ENCODE data around the gene HIRA.
"Not testable (repeated sequence)": the region's sequence is repeated elsewhere in the genome, so short reads cannot be mapped to it uniquely, and the experiment has no call there.

The HIRA gene

DNA sequence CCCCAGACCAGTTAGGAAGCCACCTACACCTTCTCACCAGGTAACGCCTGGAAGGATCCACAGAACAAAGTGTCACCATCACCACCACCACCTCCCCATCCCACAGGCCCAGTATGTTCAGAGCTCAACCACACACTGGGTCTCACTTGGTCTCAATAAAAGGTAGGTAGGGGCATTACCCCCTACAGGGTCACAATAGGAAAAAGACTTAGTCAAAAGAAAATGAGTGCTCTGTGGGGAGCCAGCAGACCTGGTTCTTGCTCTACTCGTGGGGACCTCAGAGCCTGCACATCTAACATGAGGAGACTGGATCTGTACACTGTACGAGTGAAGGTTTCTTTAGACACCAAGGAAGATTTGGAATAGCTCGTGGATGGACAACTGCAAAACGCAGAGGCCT is 49.3 kb downstream of the HIRA start:
- DNase-seq = no peak

DNA sequence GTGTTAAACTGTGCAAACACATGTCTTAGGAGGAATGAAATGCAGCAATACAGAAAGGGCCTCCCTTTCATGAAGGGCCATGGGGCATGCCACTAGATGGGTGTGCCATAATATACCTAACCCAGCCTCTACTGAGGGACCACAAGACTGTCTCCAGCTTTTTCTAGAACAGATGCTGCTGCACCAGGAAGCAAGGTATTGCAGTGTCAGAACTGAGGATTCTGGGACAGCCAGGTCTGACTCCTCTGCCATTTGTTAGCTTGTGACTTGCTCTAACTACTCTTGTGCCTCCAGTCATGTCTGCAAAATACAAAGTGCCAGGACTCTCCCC is 53.2 kb downstream of the HIRA start:
- DNase-seq = no peak

GRCh38 chr22:19377565-19378343 is 53.8 kb downstream of the HIRA start:
- no peak for DNase-seq

- no peak for DNase-seq
Observed at GRCh38 chr22:19376971-19377370, 54.6 kb downstream of the HIRA start.

DNA sequence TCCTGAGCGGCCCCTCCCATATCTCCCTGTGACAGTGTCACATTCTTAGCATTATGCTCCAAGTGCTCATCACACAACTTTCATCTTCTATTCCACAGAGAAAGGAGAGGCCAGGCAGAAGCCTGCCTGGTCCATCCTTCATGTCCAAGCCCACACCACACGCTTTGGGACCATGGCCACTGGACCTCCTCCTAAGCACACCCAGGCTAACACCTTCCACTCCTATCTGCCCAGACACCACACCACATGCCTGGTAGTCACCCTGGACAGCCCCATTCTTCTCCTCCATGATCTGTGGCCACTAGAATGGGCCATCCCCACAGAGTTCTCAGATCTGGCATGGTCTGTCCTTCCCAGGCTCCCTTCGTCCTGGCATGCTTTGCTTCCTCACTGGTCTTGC is 55.3 kb downstream of the HIRA start:
- no peak for DNase-seq

GRCh38 chr22:19375435-19375834 is 56.1 kb downstream of the HIRA start:
- DNase-seq = no peak

DNA sequence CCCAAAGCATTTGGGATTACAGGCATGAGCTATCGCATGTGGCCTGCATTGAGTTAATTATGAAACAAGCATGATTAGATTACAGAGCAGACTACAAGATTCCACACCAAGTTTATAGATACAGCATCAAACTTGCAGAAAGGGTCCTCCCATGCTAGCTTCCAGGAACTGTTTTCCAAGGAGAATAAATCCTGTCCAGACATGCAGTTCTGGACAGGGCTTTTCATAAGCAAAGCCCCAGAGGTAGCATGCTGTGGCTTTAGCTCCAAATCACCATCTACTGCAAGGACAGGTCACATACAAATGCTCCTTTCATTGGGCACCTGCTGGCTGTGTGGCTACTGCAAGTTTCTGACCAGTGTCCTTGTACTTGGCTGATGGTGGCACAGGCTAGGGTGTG is 57.1 kb downstream of the HIRA start:
- DNase-seq = no peak

DNA sequence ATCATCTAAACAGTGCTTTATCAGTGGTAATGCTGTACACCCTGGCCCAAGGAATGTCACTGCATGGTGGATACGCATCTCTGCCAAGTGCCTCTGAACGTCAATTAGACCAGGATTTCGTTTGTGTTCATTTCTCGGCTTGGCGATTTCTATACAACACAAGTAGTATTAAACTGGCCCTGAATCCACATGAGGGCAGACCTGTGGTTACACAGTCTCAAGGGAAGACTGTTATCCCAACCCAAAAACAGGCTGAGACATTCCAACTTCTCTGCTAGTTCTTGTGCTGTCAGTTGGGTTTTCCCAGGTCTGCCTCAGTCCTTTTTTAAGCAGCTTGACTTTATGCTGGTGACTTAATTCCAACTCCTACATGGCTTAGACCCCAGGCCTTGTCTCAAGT is 58.1 kb downstream of the HIRA start:
- DNase-seq = no peak

DNA sequence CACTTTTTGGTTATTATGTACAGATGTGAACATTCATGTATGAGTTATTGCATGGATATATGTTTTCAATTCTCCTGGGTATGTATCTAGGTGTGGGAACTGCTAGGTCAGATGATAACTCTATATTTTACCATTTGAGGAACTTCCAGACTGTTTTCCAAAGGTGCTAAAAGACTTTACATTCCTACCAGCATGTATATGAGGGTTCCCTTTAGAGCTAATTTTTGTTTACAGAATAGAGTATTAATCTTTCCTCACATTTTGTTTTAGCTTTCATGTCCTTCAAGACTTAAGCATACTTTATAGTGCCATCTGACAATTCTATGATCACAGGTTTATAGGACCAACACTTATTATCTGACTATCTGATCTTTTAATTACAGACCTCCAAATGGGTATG is 59.6 kb downstream of the HIRA start:
- DNase-seq = no peak

DNA sequence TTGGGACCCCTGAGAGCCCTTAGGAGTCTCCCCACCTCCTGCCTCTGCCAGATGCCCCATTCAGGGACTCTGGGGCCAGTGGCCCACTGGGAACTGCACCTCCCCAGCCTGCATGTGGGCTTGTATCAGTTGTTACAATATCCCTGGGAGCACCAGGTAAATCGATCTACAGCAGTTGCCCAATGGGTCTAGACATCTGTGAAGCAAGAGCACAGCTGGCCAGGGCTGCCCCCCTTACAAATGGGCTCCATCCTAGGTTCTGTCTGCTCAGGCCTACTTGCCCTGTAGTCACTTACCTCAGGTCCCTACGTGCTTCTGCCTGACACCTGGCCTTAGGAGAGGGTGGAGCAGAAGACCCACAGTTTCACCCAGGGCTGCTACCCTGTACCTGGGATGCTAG is 62.7 kb downstream of the HIRA start:
- DNase-seq = no peak

DNA sequence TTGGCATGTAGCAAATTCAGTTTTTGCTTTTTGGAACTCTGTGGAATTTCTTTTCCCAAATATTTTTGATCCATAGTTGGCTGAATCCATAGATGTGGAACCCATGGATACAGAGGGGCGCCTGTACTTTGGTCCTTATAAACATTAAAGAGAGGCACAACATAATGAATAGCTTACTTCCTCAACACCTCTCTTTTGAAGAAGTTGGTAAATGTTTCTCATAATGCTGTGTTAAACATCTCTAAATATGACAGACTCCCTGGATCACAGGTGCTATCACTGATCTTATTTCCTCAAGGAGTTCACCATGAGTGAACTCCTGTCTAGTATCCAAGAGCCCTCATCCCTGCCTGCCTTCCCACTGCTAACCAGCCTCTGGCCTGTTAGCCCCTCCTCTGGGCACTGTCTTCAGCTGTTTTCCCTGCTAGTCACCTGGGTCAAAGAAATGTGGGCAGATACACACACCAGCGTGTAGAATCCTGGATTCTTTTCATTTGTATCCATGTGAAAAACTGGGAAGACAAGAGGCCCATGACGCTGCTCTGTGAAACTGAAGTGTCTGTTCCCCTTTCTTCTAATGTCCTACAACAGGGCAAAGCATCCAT is 63.7 kb downstream of the HIRA start:
- DNase-seq = no peak

DNA sequence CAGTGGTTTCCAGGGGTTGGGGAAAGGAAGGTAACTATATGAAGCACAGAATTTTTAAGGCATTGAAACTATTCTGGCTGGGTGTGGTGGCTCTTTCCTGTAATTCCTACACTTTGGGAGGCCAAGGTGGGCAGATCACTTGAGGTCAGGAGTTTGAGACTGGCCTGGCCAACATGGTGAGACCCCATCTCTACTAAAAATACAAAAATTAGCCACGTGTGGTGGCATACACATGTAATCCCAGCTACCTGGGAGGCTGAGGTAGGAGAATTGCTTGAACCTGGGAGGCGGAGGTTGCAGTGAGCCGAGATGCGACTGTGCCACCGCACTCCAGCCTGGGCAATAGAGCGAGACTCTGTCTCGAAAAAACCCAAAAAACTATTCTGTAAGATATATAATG is 68.0 kb downstream of the HIRA start:
- not testable (repeated sequence) for DNase-seq

DNA sequence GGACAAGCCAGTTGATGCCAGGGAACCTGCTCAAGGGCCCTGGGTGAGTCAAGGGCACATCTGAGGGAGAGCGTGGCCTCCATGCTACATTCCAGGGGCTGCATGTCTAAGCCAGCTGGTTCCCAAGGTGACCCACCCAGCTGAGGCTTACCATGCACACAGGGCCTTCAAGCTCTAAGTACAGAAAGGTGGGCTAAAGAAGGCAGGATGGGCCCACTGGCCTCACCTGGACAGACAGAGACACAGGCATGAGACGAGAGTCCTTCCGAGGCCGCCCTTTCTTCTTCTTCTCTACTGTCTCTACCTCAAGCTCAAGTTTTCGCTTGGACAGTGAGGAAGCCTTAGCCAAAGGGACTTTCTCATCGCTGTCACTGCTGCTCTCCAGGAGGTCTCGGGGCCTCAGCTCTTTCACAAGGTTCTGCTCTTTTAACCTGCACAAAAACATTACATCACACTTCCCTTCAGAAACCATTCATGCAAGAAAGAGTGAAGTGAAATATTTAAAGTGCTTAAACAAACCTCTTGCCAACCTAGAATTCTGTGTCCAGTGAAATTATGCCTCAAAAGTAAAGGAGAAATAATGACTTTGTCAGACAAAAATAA is 69.9 kb downstream of the HIRA start:
- DNase-seq = no peak

GRCh38 chr22:19360862-19361261 is 70.7 kb downstream of the HIRA start:
- DNase-seq = no peak

DNA sequence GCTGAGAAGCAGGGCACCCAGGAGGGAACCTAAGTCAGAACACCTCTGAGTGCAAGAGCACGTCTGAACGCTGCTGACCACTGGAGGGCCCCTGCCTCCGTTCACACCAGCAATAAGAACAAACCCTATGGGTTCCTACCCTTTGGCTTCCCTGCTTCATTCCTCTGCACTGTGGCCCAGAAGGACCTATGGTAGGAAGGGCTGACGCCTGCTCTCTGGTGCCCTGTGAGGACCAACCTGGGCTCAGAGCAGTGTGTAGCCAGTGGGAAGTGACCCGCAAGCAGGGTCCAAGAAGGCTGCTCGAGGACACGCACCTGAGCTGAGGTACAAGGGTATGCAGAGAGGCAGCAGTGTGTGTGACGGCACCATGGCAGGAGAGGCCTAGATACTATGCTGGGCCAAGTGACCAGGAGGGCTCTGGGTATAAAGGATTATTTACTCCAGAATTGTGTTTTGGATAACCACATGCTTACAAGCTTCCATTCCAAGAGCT is 71.2 kb downstream of the HIRA start:
- no peak for DNase-seq

DNA sequence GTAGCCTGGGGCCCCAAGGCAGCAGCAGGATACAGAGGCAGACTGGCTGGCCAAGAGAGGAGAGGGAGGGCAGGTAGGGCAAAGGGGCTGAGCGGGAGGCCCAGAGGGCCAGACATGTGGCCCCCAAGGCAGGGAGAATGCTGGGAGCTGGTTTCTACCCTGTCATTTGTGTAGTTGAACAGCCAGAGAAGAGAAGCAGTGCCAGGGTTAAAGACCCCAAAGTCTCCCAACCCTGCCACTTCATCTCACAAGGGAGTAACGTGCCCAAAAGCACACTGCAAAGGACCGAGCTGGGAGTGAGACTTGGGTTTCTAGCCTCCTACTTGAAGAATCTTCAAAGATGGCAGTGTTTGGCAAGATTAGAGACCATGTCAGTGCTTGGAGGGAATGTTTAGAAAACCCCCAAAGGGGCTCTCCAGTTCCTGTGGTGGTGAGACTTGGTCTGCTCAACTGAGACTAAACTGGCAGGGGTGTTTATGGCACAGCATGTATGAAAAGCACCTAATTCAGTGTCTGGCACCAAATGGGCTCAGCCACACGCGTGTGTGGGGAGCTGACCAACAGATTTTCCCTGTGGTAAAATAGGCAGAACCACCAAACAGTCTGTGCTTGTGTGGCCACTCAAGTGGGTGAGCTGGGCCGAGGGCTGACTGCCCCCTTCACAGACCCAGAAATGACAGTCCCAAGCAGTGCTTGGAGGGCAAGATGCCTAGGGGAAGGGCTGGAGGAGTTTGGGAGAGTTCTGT is 71.8 kb downstream of the HIRA start:
- no peak for DNase-seq

- DNase-seq = no peak
Observed at GRCh38 chr22:19358703-19359553, 72.6 kb downstream of the HIRA start.

DNA sequence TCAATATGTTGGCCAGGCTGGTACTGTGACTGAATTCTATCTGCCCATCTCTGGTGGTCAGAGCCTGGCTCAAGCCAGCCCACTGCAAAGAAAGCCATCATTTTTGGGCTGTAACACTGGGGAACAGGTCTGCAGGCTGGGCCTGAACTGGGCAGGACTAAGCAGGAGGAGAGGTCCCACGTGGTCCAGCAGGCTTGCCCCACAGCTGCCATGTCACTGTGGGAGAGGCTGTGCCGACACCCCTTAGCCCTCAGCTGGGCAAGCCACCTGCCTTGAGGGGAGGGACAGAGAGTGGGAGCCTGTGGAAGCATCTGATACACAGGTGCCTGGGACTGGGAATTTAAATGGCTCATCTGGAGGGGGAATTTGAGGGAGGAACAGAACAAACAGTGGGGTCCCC is 73.3 kb downstream of the HIRA start:
- DNase-seq = no peak

DNA sequence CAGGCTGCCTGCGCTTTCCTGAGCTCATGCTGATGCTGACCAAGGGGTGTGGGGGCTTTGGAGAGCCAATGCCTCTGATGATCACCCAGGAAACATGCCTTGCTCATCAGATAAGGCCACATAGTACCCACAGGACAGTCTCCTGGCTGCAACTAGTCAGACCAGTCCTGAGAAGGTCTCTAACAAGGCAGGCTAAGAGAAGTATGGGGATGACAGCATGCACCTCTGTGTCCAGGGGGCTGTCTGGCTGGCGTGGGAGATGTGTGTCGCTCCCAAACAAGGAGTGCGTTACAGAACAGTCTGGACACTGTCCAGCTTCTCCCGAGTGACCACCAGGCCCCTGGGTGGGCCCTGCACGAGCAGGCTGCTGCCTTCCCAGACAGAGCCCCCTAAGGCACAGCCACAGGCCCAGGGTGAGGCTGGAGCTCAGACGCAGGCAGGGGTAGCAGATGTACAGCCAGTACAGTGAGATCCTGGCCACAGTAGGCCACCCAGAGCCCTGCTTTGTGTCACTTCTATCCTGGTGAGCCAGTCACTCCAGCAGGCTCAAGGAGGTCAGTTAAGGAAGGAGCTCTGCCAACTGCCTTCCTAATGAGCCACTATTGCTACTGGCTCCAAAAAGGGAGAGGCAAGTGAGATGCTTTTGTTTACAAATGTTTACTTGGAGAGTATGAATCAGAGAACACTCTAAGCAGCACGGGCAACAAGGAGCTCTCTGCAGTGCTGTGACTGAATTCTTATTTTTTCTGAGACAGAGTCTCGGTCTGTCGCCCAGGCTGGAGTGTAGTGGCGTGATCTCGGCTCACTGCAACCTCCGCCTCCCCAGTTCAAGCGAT is 74.0 kb downstream of the HIRA start:
- DNase-seq = no peak

- DNase-seq = no peak
Observed at GRCh38 chr22:19356708-19357269, 74.7 kb downstream of the HIRA start.

- no peak for DNase-seq
Observed at GRCh38 chr22:19355413-19356157, 75.9 kb downstream of the HIRA start.
